Head of caudate nucleus (tissue), 42 donors: ENCODE data around the gene ZNF428.
"Not testable (repeated sequence)": the region's sequence is repeated elsewhere in the genome, so short reads cannot be mapped to it uniquely, and the experiment has no call there.

Source experiments
- DNase-seq, 42 donors: peaks; one replicate each; pipeline versions ENCODE4 v3.0.0 to v3.0.0-alpha.2; 2020 to 2021; ENCODE audit warnings: mixed read lengths in 7 of 42
- intact Hi-C: fragments of 100-400 bp; cut with DNase I; formaldehyde crosslinking; loops from one replicate; pipeline ENCODE4 v1.15.0; 2022

The ZNF428 gene

GRCh38 chr19:43619262-43620060 lies at the start of gene ZNF428:
ZNF428 (minus strand) TSS chr19:43619629; CDS start chr19:43614304, 5,325 bp downstream.
- peak; percentile 84 to 98 (median 94) for DNase-seq
- intact Hi-C loops = no loop called here

DNA sequence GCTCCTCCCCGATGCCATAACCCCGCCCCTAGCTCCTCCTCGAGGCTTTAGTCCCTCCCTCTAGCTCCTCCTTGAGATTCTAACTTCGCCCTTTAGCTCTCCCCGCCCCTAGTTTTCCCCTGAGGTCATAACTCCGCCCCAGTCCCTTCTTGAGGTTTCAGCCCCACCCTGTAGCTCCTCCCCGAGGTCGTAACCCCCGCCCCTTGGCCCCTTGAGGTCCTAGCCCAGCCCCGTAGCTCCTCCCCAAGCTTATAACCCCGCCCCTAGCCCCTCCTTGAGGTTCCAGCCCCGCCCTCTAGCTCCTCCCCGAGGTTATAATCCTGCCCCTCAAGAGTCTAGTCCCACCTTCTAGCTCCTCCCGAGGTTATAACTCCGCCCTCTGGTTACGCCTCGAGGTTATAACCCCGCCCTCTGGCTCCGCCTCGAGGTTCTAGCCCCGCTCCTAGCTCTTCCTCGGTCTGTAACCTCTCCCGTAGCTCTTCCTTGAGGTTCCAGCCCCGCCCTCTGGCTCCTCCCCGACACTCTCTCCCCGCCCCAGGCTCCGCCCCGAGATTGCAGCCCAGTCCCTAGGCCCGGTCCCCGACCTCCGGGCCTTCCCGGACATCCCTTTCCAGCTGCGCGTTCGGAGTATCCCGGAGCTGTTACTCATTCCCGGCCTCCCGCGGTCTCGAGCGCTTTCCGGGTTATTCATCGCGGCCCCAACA lies 49.1 kb upstream of the ZNF428 start:
- intact Hi-C loops = no loop called here
- peak; percentile 86 to 100 (median 98) for DNase-seq

- intact Hi-C loops = no loop called here
- DNase-seq = peak in 16 of 42 donors; percentile 89 to 98 (median 94)
These were observed 48.5 kb upstream of the ZNF428 start for GRCh38 chr19:43667876-43668405.

DNA sequence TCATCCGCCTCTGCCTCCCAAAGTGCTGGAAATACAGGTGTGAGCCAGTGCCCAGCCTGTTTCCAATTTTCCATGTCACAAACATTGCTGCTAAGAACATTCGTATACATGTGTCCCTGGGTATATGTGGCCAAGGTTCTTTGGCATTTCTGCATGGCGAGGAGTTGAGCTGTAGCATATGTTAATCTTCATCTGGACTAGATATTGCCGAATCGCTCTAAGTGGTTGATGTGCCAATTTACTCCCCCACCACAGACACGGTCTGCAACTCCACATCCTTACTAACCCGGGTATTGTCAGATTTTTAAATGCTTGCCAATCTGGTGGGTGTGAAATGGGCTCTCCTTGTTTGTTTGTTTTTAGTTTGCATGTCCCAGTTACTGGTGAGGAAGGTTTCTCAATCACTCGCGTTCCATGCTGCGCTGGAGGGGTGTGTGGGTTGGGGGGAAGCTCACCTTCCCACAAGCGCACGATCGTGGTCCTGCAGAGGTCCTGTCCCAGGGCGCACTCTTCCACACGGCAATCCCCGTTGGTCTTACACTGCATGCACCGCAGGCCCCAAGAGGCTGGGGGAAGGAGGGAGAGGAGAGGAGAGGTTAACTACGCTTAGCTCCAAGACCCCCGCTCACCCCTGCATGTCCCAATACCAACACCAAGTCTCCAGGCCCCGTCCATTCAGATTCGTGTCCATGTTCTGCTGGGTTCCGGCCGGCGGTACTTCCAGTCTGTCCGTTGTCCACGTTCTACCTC lies 47.9 kb upstream of the ZNF428 start:
- DNase-seq = peak in 1 of 42 donors; percentile 10
- intact Hi-C loops = no loop called here

- intact Hi-C loops = no loop called here
- DNase-seq = peak in 3 of 42 donors; percentile 20 to 31 (median 22)
These were observed 44.6 kb upstream of the ZNF428 start for GRCh38 chr19:43664018-43664417.

GRCh38 chr19:43662487-43662886 lies 43.1 kb upstream of the ZNF428 start:
- intact Hi-C loops = no loop called here
- no peak for DNase-seq

DNA sequence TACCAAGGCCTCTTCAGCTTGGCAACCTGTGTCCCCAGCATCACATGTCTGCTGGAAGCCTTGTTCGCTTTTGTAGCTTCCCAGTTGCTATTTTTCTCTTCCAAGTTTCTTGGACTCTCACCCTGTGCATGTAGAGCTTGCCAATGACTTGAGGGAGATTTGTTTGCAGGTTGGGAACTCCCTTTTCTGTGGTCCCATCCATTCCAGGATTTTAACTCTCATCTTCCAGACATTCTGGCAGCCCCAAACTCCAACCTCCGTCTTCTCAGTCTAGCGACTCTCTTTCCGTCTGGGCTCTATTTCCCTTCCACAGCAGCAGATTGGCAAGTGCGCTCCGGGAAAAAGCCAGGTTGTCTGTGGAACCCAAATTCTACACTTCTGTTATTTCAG lies 41.5 kb upstream of the ZNF428 start:
- intact Hi-C loops = no loop called here

DNA sequence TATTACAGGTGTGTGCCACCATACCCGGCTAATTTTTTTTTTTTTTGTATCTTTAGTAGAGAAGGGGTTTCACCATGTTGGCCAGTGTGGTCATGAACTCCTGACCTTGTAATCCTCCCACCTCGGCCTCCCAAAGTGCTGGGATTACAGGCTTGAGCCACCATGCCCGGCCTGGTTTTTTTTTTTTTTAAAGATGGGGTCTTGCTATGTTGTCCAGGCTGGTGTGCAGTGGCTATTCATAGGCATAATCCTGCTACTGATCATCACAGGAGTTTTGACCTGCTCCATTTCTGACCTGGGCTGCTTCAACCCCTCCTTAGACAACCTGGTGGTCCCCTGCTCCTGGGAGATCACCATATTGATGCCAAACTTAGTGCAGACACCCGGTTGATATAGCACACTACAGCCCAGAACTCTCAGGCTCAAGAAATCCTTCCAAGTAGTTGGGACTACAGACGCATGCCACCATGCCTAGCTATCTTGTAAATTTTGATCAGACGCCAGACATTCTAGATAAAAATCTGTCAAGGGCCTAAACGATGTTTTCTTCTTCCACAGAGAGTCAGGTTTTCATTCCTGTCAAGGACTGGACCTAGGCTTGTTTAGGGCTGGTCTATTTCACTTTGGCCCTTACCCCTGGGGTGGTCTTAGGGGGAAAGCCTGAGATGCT lies 41.0 kb upstream of the ZNF428 start:
- intact Hi-C loops = no loop called here

More for the DNA sequence above, 41.5 kb upstream of the ZNF428 start:
- peak in 1 of 42 donors; percentile 15 for DNase-seq

GRCh38 chr19:43658494-43658893 lies 39.1 kb upstream of the ZNF428 start:
- DNase-seq = peak in 5 of 42 donors; percentile 18 to 37 (median 34)
- intact Hi-C loops = no loop called here

More for the DNA sequence above, 41.0 kb upstream of the ZNF428 start:
- DNase-seq = no peak

DNA sequence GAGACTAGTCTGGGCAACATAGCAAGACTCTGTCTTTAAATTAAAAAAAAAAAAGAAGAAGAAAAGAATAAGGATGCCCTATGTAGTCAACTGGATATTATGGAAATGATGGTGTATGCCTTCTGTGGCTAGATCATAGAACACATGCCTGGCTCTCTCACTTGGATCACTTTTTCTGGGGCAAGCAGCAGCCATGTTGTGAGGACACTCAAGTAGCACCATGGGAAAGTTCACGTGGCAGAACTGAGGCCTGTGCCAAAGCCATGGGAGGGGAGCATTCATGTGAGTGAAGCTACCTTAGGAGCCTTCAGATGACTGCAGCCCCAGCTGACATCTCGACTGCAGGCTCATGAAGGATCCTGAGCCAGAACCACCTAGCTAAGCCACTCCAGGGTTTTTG lies 38.6 kb upstream of the ZNF428 start:
- DNase-seq = no peak
- intact Hi-C loops = no loop called here

GRCh38 chr19:43656436-43656835 lies 37.0 kb upstream of the ZNF428 start:
- intact Hi-C loops = no loop called here

DNA sequence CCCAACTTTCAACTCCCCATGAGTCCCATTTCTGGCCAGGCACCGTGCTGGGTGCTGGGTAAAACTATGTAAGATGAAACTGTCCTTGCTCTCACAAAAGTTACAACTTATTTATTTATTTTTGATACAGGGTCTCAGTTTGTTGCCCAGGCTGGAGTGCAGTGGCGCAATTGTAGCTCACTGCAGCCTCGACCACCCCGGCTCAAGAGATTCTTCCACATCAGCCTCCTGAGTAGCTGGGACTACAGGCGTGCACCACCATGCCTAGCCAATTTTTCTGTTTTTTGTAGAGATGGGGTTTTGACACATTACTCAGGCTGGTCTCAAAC lies 33.1 kb upstream of the ZNF428 start:
- intact Hi-C loops = loop anchor here (5.0 kb wide), 1 partner anchor 55 kb away; the partner anchor contains the start of genes IRGQ and ZNF576

More at GRCh38 chr19:43656436-43656835, 37.0 kb upstream of the ZNF428 start:
- no peak for DNase-seq

DNA sequence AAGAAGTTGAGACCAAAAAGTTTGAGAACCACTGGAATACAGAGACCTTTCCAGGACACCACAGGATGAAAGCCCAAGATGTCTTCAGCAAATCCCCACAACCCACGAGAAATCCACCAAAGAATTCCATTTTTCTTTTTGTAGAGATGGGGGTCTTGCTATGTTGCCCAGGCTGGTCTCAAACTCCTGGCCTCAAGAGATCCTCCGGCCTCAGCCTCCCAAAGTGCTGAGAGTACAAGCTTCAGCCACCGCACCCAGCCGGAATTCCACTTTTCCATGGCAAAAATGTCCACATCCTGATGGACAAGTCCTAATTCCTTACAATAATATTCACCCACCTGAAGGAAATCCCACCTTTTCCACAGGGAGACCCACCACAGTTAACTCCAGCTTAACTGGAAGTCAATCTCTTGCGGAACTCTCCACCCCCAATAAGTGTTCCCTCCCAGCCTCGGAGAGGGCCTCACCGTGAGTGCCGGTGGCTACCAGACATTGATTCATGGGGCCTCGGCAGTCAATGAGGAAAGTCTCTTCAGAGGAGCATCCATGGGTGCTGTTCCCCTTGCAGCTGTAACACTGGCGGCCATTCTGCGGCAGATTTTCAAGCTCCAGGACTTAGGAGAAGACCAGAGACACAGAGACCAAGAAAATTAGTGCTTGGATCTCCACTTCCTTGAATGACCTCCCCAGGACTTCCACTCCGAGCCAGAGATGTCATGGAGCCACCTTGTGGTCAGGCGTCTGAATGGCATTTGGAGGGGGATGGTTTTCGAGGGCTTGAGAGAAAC lies 32.5 kb upstream of the ZNF428 start:
- intact Hi-C loops = loop anchor here (5.0 kb wide), 1 partner anchor 55 kb away; the partner anchor contains the start of genes IRGQ and ZNF576
- DNase-seq = peak in 41 of 42 donors; percentile 51 to 90 (median 77)

More for the DNA sequence above, 33.1 kb upstream of the ZNF428 start:
- DNase-seq = no peak

DNA sequence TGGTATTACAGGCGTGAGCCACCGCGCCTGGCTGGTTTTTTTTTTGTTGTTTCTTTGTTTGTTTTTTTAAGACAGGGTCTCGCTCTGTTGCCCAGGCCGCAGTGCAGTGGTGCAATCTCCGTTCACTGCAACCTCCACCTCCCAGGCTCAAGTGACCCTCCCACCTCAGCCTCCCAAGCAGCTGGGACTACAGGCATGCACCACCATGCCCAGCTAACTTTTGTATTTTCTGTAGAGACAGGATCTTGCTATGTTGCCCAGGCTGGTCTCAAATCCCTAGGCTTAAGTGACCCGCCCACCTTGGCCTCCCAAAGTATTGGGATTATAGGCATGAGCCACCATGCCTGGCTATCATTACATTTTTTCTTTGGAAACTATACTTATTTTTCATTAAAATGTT lies 30.8 kb upstream of the ZNF428 start:
- DNase-seq = not testable (repeated sequence)
- intact Hi-C loops = loop anchor here (5.0 kb wide), 1 partner anchor 53 kb away; the partner anchor contains the start of genes IRGQ and ZNF576

DNA sequence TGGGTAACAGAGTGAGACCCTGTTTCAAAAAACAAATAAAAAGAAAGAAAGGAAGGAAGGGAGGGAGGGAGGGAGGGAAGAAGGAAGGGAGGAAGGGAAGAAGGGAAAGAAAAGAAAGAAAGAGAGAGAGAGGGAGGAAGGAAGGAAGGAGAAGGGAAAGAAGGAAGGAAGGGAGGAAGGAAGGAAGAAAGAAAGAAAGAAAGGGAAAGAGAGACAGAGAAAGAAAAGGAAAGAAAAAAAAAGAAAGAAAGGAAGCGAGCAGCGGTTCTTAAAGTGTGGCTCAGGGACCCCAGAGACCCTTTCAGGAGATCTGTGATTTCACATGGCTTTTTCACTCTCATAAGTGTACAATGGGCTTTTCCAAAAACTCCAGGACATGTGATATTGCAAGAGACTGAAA lies 30.1 kb upstream of the ZNF428 start:
- intact Hi-C loops = no loop called here
- no peak for DNase-seq

GRCh38 chr19:43648633-43649032 lies 29.2 kb upstream of the ZNF428 start:
- DNase-seq = no peak
- intact Hi-C loops = no loop called here

GRCh38 chr19:43644181-43644580 lies 24.8 kb upstream of the ZNF428 start:
- DNase-seq = no peak
- intact Hi-C loops = no loop called here

DNA sequence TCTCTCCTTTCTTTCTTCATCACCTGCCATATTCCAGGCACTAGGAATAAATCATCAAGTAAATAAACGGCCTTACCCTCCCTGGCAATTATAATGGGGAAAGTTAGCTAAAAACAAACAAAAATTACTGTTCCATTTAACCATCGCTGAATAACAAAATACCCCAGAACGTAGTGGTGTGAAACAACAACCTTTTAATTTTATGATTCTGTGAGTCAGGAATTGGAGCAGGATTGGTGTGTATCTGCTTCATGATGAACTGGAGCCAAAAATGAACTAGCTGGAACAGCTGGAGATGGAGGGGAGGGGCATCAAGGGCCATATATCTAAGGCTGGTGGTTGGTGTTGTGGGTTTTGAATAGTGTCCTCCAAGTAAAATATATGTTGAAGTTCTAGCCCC lies 23.9 kb upstream of the ZNF428 start:
- intact Hi-C loops = no loop called here
- no peak for DNase-seq
